HG03571 (cell line): ENCODE results near the gene FBXO24.

ENCODE experiments used
- ATAC-seq: cut with Tn5 transposase; IDR thresholded peaks from one replicate; pipeline ENCODE4 v1.9.1; 2021; ENCODE audit not compliant: unreplicated experiment

FBXO24 gene

DNA sequence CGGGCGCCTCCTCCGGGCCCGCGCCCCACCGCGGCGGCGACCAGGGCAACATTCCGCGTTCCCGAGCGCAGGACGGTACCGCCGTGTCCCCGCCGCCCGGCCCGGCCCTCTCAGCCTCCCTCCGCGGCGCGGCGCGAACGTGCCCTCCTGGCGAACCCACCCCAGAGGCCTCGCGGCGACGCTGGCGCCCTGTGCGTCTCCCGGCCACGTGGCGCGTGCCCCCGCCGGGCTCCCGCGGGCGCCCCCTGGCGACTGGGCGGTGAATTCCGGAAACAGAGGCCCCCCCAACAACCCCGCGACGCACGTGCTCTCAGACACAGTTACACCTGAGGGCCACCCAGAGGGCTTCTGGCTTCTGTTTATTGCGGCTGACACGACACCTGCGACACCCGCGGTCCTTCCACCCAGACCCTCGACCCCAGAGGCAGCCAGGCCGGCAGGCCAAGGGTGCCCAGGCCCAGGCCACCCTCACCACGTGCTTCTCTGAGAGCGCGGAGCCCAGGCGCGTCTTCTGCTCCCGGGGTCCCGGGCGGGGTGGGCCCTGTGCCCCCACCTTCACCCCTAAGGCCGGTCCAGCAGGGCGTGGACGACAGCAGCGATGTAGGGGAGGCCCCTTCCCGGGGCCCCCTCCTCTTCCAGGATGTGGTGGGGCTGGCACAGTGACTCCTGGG, 12.3 kb upstream of the FBXO24 start, which contains the start of gene SAP25:
TSS of gene SAP25 (minus strand) at position 210 of the 671 bp plus-strand sequence. CDS start at position 52, 158 bp downstream.
- ATAC-seq: no peak

DNA sequence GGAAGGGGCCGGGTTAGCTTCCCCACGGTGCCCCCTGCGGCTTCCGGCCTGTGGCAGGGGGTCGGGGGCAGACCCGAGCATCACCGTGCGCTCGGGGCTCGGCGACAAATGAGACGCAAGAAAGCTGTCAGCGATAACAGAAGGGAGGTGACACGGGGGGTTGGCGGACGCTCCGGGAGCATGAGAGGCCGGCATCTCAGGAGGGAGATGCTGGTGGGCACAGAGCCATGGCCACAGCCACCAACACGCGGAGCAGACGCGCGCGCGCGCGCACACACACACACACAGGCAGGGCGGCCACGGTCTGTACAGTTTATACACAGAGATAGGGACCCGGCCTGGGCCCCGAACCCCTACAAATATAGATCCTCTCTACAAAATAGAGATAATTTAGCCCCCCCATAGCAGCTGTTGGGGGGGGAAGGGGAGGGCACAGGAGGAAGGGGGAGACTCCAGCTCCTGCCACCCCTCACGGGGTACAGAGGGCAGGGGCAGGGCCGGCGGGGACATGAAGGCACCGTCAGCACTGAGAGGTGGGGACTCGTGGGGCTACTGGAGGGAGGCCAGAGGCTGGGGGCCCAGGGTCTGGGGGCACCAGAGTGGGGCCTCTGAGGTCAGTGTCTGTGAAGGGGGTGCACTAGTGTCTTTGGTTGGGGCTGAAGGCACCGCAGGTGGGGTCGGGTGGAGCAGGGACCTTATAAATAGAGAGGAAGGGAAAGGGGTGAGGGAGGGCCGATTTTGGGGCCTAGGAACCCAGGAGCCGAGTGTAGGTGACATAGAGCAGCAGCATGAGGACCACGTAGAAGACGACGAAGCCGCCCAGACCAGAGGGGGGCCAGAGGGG, 11.5 kb upstream of the FBXO24 start:
- ATAC-seq: no peak

DNA sequence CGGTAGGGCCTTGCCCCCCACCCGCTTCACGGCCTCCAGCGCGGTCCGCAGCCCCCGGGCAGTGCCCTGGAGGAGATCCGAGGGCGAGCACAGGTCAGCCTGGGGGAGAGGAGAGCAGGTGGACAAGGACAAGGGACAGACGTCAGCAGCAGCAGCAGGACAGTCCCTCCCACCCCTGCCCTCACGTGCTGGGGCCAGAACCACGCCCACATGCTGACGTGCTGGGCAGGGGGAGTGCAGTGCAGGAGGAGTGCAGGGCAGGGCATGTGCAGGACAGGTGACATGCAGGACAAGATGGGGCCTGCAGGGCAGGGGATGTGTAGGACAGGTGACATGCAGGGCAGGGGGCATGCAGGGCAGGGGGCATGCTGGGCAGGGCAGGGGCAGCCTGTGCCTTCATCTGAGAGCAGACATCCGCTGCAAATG, 10.9 kb upstream of the FBXO24 start:
- ATAC-seq: no peak

DNA sequence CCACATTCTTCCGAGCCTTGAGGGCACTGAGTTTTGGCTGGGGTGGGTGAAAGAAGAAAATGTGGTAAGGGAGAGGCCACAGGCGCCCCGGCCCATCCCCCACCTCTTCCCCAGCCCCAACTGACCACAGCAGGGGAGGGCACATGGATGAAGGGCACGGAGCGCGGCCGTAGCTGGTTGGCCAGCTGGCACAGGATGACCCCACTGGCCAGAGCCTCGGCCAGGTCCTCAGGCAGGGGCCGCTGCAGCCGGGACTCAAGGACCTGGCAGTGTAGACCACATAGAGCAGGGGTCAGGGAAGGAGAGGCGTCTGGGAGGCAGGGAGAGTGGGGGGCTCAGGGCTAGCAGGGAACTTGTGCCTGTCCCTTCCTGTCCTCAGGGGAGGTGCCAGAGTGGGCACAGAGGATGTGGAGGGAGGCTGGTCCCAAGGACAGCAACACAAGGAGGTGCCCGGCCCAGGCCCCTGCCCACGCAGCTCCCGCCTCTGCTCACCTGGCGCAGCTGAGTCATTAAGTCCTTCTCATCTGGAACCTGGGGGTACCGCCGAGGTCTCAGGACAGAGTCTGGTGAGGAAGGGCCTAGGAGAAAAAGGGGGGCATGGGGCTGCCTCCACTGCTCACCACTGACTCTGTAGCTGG, 10.3 kb upstream of the FBXO24 start:
- ATAC-seq: no peak

DNA sequence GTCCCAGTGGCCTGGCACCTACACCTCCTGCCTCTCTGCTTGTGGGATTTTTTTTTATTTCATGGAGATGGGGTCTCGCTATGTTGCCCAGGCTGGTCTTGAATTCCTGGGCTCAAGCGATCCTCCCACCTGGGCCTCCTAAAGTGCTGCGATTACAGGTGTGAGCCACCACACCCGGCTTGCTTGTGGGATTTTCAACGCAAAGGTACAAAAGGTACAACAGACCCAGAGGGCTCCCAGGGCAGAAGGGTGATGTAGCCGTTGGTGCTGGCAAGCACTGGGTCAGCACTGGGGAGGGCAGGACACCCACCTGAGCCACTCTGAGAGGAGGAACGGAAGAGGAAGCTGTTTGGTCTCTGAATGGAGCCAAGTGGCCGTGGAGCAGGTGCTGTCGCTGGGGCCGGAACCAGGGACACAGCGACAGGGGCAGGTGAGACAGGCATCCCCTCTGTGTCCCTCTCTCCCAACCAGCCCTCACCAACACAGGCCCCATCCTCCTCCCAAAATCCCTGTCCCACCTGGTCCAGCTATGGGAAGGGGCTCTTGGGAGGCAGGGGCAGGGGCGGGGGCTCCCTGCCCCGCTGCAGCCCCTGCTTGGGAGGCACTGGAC, 9.6 kb upstream of the FBXO24 start:
- no peak for ATAC-seq

DNA sequence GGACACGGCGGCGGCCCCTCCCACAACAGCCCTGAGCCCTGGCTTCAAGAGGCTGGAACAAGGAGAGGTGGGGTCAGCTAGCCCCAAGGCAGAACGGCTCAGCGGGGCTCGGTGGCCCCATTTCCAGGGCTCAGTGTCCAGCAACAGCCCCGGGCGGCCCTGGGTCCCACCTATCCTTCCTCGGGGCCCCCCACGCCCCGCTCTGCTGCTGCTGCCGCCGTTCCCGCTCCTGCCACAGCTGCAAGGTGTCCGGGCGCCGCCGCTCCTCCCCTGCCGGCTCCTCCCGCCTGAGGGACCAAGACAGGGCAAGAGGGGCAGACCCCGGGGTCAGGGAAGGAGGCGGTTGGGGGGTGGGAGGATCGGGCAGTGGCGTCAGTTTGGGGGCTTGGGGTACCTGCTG, 9.0 kb upstream of the FBXO24 start:
- no peak for ATAC-seq

DNA sequence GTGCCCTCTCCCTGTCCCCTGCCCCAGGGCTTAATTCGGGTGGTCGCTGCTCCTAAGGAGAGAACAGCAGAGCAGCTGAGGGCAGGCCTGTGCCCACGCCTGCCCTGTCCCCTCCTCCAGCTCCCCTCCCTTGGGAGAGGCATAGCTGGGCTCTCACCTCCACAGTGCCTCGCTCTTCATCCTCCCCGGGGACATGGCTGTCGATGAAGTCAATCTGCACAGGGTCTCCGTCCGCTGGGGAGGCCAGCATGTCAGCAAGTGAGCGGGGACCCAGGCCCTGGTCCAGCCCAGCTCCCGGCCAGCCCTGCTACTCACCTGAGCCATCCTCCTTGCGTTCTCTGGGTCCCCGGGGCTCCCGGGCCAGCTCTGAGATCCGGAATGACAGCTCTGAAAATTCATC, 8.6 kb upstream of the FBXO24 start:
- ATAC-seq: no peak

DNA sequence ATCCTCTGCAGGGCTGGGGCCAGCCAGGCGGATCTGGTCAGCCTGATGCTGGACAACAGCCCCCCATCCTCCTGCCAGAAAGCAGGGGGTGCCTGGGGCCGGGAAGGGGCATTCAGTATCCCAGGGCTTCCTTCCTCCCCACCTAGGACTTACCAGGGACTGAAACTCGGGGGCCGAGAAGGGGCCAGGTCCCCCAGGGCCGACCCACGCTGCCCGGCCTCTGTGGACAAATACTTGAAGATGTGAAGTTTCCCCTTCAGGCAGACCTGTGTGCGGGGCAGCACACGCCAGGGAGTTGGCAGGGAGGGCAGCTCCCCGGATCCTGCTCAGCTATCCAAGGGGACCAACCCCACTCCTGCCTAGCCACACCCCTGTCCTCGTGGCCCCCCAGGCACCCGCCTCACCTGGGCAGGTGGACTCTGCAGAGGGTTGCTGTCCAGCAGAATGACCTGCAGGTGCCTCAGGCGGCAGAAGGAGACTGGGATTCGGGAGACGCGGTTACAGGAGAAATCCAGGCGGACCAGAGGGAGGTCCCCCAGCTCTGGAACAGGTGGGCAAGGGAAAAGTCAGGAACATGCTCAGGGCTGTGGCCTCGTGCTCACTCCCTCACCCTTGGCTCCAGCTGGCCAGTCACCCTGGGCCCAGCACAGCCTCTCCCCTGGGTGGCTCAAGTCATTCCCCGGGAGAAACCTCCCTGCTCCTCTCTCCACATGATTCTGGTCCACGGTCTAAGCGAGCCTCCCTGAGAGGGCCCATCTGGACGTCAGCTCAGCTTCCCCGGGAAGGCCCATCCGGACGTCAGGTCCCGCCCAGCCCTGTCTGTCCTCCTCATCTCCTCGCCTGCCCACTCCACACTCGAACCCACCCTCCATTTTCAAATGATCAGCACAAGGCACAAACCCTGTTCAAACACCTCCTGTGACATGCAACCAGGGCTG, 7.6 kb upstream of the FBXO24 start:
- ATAC-seq: no peak

DNA sequence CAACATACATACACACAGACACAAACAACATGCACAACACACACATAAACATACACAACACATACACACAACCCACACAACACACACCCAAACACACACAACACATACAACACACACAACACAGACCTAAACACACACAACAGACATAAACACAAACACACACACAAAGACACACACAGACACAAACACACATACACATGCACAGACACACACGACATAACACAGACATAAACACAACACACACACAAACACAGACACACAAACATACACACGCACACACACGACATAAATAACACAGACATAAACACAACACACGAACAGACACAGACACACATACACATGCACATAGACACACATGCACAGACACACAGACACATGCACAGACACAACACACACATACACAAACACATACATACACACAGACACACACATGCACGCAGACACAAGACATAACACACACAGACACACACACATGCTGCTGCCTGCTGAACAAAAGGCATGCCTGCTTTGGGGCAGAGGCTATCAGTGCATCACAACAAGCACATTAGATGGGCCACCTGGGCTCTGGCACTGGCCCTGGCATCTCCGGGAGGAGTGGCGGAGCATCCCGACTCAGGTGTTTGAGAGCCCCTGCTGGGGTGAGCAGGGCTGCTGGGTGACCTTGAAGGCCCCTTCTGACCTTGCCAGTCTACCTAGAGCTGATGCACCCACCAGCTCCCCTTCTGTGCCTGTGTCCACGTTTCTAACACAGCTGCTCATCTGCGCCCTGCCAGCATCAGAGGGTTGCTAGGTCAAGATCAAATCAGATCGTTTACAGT, 5.5 kb upstream of the FBXO24 start:
- ATAC-seq: no peak

DNA sequence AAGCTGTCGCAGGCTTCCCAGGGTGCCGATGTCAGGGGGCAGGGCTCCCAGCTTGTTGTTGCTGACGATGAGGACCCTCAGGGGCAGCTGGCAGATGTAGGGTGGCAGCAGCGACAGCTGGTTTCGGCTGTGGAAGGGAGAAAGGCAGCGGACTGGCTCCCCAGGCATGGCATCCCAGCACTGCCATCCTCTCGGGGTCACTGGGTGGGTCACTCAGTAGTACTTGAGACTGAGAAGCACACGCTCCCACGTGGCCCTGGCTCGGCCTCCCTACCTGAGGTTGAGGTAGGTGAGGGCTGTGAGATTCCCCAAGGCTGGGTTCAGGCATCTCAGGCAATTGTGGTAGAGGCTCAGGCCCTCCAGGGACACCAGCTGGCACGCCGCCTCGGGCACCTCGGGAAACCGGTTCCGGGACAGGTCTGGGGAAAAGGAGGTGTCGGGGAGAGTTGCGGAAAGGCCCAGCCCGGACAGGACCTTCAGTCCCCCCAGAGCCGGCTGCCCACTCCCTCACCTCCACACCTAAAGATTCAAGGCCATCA, 4.0 kb upstream of the FBXO24 start:
- ATAC-seq: no peak

DNA sequence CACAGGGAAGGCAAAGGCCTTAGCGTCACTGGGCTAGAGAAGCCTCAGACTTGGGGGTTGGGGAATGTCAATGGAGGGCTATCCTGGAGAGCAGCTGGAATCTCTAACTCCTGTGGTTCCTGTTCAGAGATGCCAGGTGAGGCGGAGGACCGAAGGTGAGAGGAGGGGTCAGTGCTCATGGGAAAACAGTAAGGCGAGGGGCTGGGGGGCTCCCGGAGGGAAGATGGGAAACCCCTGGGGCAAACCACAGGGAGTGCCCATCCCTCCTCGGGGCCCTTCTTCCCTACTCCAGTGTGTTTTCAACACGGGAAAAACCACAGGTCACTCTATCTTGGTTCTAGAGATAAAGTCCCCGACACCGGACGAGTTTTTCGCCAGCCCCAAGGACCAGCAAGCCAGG, 3.5 kb upstream of the FBXO24 start:
- ATAC-seq: no peak

DNA sequence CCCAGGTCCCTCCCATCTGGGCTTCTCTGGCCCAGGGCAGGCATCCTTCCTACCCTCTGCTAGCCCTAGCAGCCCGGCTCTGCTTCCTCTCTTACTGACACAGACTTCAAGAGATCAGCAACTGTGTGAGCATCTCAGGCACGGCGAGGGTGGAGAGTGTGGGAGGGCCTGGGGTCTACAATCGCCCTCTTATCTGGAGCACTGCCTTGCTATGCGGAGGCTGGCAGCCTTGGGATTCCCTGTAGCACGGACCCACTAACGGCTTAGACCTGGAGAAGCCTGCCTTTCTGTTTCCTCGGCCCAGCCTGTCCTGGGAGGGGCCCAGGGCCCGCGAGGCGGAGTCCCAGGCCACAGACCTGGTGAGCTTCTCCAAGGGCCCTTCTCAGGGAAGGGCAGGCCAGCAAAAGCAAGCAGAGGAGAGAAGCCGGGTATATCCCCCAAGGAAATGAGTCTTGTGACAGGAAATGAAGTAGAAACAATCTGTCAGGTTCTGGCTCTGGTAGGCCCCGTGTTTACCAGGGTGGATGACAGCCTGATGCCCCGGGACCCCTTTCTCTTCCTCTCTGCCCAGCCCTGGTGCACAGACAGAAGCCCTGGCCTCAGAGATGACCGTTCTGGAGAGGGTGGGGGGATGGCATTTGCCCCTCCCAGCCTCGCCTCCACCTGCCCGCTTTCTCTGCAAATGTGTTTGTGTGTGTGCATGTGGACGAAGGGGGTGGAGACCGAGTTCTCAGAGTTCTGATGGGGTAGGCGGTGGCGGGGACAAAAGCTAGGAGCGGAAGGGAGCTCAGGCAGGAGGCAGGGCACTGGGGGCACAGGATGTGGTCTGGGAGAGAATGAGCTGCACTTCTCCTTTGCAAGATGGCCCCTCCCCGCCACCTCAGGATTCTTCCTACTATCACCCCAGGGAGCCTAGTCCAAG, 2.7 kb upstream of the FBXO24 start:
- ATAC-seq: no peak

DNA sequence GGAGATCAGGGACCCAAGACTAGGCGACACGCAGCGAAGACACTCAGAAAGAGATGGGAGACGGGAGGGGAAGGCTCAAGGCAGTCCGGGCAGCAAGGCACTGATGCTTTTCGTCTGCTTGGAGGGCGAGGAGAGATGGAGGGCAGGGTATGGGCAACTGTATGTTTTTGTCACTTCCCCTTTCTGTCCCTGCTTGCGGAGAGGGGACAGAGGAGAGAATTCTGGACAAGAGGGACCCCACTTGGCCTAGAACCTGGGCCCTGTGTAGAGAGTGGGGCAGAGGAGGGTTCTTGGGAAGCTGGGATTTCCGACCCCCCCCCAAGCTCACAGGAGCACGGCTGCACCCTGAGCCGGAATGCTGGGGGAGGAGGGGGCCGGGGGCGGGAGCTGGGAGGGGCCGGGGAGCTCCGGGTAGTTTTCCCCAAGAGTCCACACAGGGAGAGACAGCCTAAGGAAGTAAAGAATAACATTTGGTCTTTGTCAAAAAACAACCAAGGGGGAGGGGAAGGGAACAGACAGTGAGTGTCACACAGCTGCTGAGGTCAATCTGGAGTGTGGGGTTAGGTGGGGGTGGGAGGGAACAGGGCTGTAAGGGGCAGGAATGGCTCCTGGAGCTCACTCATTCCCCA, 2.0 kb upstream of the FBXO24 start:
- ATAC-seq: no peak

DNA sequence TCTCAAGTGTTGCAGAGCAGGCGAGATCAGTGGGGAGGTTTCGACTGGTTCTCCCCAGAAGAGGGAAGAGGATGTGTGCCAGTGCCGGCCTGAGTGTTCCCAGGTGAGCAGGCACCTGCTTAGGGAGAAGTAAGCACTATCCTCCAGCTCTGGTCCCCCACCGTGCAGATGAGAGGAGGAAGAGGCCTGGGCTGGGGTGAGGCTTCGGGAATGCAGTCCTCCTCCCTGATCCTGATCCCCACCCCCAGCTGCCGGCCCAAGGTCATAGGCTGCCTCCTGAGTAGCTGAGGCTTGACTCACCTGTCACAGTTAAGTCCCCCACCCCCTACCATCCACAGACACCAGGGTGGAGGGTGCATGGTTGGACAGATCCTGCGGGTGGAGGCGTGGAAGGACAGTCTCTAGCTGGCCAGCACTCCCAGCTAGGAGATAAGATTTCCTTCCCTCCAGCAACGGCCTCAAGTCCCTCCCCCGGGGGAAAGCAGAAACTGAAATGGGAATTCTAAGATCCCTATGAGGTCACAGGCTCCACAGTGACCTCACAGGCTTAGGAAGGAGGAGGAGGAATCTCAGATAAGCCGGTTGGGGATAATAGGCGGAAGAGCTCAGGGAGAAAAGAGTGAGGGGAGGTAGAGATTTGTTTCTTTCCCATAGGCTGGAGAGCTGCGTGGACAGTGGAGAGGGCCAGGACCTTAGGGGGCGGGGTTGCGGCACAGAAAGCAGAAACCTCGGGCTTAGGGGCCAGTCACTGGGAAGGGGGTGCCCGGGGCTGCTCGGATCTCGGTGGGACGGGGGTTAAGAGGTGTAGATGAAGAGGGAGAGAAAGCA, 1.2 kb upstream of the FBXO24 start:
- no peak for ATAC-seq

DNA sequence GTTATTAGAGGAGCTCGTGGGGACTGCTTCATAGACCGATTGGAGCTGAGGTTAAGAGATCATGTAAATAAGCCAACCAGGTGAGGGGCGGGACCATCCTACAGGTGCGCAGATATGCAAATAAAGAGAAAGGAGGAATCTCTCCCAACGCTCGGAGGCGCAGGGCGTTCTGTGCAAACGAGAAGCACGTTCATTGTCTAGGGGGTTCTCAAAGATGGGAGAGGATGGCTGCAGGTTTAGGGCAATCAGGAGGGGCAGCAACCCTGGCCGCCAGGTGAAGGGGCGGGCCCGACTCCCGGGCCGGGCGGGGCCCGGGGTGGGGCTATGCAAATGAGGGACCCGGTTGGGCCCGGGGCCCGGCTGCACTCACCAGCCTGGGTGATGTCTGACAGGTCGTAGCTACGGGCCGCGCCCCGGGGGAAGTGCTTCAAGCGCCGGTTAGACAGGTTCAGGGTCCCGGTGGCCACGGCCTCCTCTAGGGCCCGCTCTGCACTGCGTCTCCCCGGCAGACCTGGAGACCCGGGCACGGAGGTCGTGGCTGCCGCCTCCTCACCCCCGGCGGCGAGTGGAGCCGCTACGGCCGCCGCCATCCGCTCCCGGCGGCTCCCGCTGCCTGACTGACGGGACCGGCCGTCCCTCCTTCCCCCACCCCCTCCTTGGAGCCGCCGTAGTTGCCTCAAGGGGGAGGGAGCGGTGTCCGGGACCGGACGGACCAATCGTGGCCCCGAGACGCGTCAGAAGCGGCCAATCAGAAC, 440 bp upstream of the FBXO24 start, which contains the start of gene LRCH4:
TSS of gene LRCH4 (minus strand) at position 619 of the 755 bp plus-strand sequence. CDS start at position 590, 29 bp downstream.
- ATAC-seq: peak; percentile 13

DNA sequence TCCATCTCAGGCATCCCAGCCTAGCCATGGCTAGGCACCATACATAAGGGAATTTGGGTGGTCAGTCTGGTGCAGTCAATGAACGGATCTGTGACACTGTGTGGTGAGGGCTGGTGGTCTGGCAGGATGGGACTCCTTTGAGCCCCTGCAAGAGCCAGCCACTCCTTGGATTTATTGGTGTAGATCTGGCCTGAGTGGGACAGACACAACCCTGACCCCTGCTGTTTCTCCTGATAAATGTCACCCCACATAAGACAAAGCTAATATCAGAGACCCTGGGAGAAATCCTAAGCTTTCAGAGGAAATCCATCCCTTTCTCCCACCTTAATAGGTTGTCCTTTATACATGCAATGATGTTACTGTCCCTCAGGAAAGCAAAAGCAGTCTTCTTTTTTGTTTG, 2.3 kb downstream of the FBXO24 start:
- no peak for ATAC-seq
